C1 segment of cervical spinal cord (tissue), 14 donors: ENCODE data around the gene WDR90.

Source experiments
- DNase-seq, 14 donors: peaks; one replicate each; lab custom pipeline; 2025; lab: John Stamatoyannopoulos, UW

WDR90 gene

DNA sequence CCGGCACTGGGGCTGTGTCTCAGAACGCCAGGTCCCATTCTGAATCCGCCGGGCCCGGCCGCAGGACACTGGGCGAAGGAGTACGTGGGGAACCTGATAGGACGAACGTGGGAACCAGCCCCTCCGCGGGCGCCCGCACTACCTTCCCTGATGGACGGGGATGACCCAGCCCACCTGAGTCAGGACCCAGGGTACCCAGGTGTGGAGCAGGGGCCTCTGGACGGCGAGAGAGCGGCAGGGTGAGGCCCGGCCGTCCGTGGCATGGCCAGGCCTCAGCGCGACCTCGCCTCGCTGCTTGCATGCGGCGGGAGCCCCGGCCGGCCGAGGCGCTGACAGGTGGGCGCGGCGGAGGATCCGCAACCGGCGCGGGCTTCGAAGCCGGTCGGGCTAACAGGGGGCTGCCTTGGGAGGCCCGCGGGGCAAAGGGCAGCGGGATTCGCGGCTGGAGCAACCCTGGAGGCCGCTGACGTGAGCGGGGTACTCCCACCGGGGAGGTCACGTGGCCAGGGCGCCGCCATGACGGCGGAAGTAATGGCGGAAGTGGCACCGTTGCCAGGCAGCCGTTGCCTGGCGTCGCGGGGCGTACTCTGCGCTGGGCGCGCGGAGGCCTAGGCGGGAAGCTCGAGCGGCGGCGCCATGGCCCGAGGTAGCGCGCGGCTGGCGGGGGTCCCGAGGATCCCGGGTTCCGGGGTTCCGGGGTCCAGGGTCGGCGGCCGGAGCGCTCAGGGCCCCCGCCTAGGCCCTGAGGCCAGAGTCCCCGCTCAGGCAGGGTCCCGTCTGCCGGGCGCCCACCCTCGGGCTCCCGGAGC is at the start of gene WDR90:
WDR90 (plus strand) TSS at position 585 of the 809 bp plus-strand sequence; CDS start at position 637, 52 bp downstream.
- peak; percentile 47 to 93 (median 84) for DNase-seq

DNA sequence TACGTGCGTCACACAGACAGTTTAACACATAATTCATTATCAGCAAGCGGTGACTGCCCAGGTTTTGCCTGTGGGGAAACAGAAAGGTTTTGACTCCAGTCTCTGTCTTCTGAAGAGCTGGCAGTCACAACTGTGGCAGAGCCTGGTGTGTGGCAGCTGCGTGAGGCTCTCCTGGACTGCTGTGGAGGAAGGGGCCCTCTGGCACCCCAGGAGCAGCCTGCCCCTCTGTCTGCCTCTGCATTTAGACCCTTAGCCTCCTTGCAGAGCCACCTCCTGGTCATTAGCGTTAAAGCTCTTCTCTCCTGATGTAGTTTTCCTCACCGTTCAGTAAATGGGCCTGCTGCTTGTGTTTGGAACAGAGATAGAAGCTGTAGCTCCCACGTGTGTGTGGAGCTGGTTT is 48.4 kb upstream of the WDR90 start:
- DNase-seq = peak in 1 of 14 donors; percentile 35

DNA sequence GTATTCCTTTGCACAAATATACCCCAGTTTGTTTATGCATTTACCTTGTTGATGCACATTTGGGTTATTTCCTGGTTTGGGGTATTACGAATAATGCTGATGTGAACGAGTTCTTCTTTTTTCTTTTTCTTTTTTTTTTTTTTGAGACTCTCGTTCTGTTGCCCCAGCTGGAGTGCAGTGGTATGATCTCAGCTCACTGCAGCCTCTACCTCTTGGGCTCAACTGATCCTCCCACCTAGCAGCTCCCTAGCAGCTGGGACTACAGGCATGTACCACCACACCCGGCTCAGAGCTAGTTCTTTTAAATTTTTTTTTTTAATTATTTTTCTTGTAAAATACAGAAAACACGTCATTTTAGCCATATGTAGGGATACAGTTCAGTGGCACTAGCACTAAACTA is 45.2 kb upstream of the WDR90 start:
- DNase-seq = no peak

GRCh38 chr16:606656-607307 is 42.4 kb upstream of the WDR90 start:
- peak in 1 of 14 donors; percentile 42 for DNase-seq

DNA sequence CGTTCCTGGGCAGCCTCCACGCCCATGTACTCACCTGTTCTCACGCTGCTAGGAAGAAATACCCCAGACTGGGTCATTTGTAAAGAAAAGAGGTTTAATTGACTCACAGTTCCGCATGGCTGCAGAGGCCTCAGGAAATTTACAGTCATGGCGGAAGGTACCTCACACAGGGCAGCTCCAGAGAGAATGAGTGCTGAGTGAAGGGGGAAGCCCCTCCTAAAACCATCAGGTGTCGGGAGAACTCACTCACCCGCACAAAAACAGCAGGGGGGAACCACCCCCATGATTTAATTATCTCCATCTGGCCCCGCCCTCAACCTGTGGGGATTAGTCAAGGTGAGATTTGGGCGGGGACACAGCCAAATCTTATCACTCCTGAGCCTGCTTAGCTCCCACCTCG is 41.1 kb upstream of the WDR90 start:
- DNase-seq = no peak

DNA sequence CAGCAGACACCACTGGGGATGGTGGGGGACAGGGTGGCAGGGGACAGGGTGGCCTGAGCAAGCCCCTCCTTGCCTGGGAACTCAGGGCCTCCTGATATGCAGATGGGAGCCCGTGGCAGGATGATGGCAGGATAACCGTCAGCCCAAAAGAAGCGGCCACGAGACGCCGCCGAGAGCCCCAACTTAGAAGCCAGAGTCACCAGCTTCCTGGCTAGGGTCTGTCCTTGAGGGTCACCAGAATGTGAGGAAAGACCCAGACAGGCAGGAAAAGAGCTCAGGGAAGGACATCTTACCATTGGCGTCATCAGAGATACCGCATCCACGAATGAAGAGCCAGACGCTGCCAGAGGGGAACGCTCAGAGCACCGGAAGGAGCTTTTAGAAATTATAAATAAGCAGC is 39.8 kb upstream of the WDR90 start:
- no peak for DNase-seq

- no peak for DNase-seq
These were observed 39.2 kb upstream of the WDR90 start for GRCh38 chr16:609984-610383.

DNA sequence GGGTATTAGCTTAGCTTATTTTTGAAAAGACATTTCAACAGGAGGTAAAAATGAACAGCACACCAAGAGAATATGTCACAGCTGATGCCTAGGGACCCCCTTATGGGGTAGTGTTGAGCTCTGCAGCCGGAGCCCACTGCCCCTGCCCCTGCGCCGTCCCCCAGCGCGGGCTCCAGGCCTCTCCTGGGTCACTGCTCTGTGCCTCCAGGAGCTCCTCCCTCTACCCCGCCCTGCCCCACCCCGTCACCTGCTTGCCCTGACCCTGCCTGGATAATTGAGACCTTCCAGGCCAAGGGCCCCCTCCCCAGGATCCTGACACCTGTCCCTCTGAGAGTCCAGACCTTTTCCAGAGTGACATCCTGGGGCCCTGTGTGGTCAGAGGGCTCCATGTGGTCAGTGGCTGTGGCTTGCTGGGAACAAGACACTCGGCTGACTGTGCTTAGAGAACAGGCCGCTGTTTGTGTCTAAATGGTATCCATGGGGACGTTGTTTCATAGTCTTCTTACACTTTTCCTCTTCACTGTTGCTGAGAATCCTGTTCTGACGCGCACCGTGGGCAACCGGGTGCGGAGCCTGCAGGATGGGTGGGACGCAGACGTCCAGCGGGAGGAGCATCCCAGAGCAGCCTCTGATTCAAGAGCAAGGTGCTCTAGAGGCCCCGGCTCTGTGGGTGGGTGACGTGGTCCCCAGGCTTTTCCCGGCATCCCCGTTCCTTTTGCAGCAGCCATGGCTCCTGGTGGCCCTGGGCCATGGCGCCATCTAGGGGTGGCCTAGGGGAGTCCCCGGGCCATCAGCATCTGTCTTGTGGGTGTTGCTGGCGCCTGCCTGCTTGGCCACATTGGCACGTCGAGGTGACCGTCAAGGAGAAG is 38.4 kb upstream of the WDR90 start:
- peak in 10 of 14 donors; percentile 5 to 92 (median 47) for DNase-seq

- DNase-seq = no peak
These were observed 34.0 kb upstream of the WDR90 start for GRCh38 chr16:615122-615521.

GRCh38 chr16:616733-617586 is 32.2 kb upstream of the WDR90 start:
- no peak for DNase-seq

- DNase-seq = no peak
These were observed 31.3 kb upstream of the WDR90 start for GRCh38 chr16:617855-618254.

DNA sequence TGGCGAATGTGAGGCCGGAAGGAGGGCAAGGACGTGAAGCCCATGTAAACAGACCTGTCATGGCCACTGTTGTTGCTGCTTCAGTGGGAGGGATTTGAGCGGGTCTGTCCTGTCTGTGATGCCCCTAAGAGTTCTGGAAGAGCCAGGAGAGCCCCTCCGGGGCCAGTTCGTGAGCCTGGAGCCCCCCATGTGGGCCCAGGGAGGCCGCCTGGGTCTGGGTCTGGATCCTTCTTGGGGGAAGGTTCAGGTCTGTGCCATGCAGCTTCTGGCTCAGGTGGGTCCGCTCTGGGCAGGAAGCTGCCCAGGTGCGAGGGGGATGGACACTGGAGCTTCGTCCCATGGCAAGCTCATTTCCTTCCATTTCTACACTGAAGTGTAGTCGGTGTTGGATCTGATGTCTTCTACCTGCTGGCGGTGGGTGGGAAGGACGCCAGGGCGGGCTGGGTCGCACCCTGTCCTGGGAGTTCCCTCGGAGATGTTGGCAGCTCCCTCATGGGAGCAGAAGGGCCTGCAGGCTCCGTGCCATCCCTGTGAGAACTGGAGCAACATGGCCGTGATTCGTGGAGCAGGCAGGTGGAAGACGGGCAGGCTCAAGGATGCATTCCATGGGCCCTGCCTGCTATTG is 29.6 kb upstream of the WDR90 start:
- DNase-seq = peak in 1 of 14 donors; percentile 91

DNA sequence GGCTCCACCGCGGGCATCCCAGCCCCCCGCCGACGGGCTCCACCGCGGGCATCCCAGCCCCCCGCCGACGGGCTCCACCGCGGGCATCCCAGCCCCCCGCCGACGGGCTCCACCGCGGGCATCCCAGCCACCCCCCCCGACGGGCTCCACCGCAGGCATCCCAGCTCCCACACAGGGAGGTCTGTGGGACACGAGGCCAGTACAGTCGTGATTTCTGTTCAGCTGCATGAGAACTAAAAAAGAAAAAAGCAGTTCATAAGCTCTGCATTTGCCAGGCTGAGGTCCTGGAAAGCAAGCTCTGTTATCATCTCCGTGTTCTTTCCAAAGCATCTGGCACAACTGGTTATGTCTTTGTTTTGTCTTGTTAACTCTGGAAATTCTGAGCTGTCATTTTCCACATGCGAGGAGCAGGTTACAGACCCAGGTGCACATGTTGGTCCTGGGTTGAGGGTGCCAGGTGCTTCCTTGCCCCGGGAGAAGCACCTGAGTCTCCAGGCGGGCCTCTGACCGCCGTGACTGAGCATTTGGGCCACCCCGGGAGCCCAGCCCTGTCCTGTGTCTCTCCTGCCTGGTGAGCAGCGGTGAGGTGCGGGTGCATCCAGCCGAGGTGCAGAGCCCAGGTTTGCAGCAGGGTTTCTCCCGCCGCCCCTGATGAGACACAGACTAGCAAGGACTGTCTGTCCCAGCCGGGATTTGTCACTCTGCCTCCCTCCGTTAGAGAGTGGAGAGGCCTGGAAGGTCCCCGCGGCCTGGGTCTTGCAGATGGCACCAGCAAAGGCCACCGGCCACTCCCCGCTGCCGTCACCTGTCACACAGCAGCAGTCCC is 28.3 kb upstream of the WDR90 start:
- peak in 1 of 14 donors; percentile 72 for DNase-seq

GRCh38 chr16:621526-622105 is 27.5 kb upstream of the WDR90 start:
- DNase-seq = peak in 1 of 14 donors; percentile 78

DNA sequence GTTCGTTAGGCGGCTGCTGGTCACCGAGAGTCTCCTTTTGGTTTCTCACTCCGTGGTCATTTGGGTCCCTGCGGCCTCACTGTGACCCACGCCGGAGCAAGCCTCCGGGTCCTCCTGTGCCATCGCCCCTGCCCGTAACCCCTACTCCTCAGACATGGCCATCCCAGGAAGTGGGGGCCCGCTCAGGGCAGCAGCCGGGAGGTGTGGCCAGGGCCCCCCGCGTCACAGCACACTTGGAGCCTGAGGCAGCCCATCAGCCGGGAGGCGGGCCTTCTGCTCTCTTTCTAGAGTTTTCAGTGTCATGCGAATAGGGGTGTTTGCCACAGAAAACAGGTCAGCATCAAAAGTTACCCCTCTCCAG is 26.3 kb upstream of the WDR90 start:
- no peak for DNase-seq

- DNase-seq = no peak
These were observed 24.6 kb upstream of the WDR90 start for GRCh38 chr16:624526-625070.

DNA sequence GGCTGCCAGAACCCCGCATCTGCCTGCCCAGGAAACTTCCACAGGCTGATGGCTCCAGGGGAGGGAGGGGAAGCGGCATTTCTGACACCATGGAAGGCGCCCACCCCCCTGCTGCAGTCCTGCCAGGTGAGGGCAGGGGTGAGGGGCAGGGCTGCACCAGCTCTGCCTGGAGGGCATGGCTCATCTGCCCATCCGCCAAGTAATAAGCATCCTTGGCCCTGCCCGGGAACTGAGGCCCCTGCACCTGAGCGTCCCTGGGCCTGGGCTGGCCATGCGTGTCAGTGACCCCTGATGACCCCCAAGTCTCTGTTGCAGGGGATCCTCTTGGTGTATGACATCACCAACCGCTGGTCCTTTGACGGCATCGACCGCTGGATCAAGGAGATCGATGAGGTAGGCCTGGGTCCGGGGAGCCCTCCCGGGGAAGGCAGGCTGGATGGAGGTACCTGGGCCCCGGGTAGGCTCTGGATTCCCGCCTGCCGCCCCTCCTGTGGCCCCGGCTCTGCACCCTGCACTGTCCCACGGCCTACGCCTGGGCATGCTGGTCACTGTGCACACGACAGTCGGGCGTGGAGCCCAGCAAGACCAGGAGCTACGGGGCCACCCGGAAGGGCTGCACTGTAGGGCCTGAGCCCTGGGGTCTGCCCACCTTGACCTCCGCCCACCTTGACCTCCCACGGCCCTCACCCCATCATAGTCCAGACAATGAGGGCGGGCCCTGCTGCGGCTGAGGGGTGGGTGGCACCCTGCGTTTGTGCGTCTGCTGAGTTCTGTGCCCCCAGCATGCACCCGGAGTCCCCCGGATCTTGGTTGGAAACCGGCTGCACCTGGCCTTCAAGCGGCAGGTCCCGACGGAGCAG is 23.8 kb upstream of the WDR90 start:
- no peak for DNase-seq
